Liver (tissue), 3 donors: ENCODE data around the gene SBF2.

Experiments
- CTCF ChIP-seq: fragments of 150-350 bp; IDR thresholded peaks from 2 replicates; pipeline ENCODE4 v1.5.1; 2017; ENCODE audit warnings: improper control_type of control experiment, low read depth, low read length; ENCODE audit not compliant: missing input control
- FOXA1 ChIP-seq: IDR thresholded peaks from 2 replicates; pipeline ENCODE4 v1.6.1; 2016; ENCODE audit warnings: antibody characterized with exemption
- GABPA ChIP-seq, 2 donors: IDR thresholded peaks in 1 of 2; conservative IDR thresholded peaks in 1 of 2; 2 replicates each; pipeline ENCODE4 v1.6.1; 2016; ENCODE audit warnings: antibody characterized with exemption in 2 of 2, mild to moderate bottlenecking in 1 of 2, moderate library complexity in 1 of 2
- JUND ChIP-seq, 2 donors: IDR thresholded peaks; 2 replicates each; pipeline ENCODE4 v1.6.1; 2016; ENCODE audit warnings: antibody characterized with exemption in 2 of 2
- MAX ChIP-seq: IDR thresholded peaks from 2 replicates; pipeline ENCODE4 v1.6.1; 2016; ENCODE audit warnings: antibody characterized with exemption
- NR2F2 ChIP-seq: IDR thresholded peaks from 2 replicates; pipeline ENCODE4 v1.6.1; 2016; ENCODE audit warnings: antibody characterized with exemption
- RAD21 ChIP-seq, 2 donors: IDR thresholded peaks; 2 replicates each; pipeline ENCODE4 v1.6.1; 2016; ENCODE audit warnings: antibody characterized with exemption in 2 of 2, mild to moderate bottlenecking in 2 of 2
- RXRA ChIP-seq, 2 donors: IDR thresholded peaks; 2 replicates each; pipeline ENCODE4 v1.6.1; 2017 to 2018; ENCODE audit warnings: antibody characterized with exemption in 2 of 2, mild to moderate bottlenecking in 1 of 2
- SP1 ChIP-seq: IDR thresholded peaks from 2 replicates; pipeline ENCODE4 v1.6.1; 2018; ENCODE audit warnings: antibody characterized with exemption, mild to moderate bottlenecking
- TAF1 ChIP-seq: conservative IDR thresholded peaks from 2 replicates; pipeline ENCODE4 v1.6.1; 2016; ENCODE audit warnings: antibody characterized with exemption, mild to moderate bottlenecking
- YY1 ChIP-seq: IDR thresholded peaks from 2 replicates; pipeline ENCODE4 v1.6.1; 2016; ENCODE audit warnings: antibody characterized with exemption, mild to moderate bottlenecking
- ZBTB33 ChIP-seq: IDR thresholded peaks from 2 replicates; pipeline ENCODE4 v1.6.1; 2016; ENCODE audit warnings: antibody characterized with exemption
- TF ChIP-seq, protein P1 (sequence below): IDR thresholded peaks from 2 replicates; pipeline ENCODE4 v1.6.1; 2016; ENCODE audit warnings: antibody characterized with exemption, mild to moderate bottlenecking
- TF ChIP-seq, protein P2 (sequence below): IDR thresholded peaks from 2 replicates; pipeline ENCODE4 v1.6.1; 2016; ENCODE audit warnings: antibody characterized with exemption
- donor health status: healthy.
- donor health status: healthy.

- TF ChIP-seq MAX: no peak
- TF ChIP-seq ZBTB33: no peak
- TF ChIP-seq CTCF: no peak
- no peak for TF ChIP-seq RAD21 (IDR thresholded peaks at IDR 0.05)
- TF ChIP-seq TAF1: no peak
- TF ChIP-seq SP1: no peak
- TF ChIP-seq GABPA (IDR thresholded peaks at IDR 0.05 in 1 of 2, conservative IDR thresholded peaks at IDR 0.05 in 1 of 2): no peak
- no peak for TF ChIP-seq NR2F2
- TF ChIP-seq, protein P1, sequence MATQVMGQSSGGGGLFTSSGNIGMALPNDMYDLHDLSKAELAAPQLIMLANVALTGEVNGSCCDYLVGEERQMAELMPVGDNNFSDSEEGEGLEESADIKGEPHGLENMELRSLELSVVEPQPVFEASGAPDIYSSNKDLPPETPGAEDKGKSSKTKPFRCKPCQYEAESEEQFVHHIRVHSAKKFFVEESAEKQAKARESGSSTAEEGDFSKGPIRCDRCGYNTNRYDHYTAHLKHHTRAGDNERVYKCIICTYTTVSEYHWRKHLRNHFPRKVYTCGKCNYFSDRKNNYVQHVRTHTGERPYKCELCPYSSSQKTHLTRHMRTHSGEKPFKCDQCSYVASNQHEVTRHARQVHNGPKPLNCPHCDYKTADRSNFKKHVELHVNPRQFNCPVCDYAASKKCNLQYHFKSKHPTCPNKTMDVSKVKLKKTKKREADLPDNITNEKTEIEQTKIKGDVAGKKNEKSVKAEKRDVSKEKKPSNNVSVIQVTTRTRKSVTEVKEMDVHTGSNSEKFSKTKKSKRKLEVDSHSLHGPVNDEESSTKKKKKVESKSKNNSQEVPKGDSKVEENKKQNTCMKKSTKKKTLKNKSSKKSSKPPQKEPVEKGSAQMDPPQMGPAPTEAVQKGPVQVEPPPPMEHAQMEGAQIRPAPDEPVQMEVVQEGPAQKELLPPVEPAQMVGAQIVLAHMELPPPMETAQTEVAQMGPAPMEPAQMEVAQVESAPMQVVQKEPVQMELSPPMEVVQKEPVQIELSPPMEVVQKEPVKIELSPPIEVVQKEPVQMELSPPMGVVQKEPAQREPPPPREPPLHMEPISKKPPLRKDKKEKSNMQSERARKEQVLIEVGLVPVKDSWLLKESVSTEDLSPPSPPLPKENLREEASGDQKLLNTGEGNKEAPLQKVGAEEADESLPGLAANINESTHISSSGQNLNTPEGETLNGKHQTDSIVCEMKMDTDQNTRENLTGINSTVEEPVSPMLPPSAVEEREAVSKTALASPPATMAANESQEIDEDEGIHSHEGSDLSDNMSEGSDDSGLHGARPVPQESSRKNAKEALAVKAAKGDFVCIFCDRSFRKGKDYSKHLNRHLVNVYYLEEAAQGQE: no peak
- TF ChIP-seq, protein P2, sequence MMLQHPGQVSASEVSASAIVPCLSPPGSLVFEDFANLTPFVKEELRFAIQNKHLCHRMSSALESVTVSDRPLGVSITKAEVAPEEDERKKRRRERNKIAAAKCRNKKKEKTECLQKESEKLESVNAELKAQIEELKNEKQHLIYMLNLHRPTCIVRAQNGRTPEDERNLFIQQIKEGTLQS: no peak
- no peak for TF ChIP-seq YY1
- no peak for TF ChIP-seq FOXA1
- no peak for TF ChIP-seq JUND (IDR thresholded peaks at IDR 0.05)
- no peak for TF ChIP-seq RXRA (IDR thresholded peaks at IDR 0.05)
These were observed 446.4 kb downstream of the SBF2 start for GRCh38 chr11:9847636-9848035.
